ENCODE data around the gene RDH5.

The RDH5 gene

DNA sequence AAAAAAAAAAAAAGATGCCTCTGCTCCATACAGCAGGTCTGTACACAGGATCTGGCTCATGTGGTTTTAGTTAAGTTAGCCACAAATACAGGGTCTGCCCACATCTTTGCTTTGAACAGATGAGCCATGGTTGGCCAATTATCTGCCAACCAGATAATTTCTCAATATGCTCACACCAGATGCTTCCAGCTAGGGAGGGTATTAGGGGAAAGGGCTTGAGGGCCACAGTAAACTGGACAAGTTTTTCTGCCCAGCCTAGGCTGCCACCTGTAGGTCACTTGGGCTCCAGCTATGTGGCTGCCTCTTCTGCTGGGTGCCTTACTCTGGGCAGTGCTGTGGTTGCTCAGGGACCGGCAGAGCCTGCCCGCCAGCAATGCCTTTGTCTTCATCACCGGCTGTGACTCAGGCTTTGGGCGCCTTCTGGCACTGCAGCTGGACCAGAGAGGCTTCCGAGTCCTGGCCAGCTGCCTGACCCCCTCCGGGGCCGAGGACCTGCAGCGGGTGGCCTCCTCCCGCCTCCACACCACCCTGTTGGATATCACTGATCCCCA, 776 bp downstream of the RDH5 start:
- peaks cover 6% of the 10 kb centered on the region; the same call in 1 of the 2 replicates for H3F3A ChIP-seq (ENCODE audit: control insufficient read depth, insufficient read depth)
- H3K36me3 ChIP-seq (ENCODE audit: control insufficient read depth, low read length), result peaks cover 36% of the 10 kb centered on the region
- H3K27me3 ChIP-seq (ENCODE audit: control insufficient read depth, low read length), result no peaks in the 10 kb centered on the region
- peaks cover 19% of the 10 kb centered on the region for H3K79me2 ChIP-seq (ENCODE audit: control insufficient read depth, low read length)
- H3K4me1 ChIP-seq (ENCODE audit: control insufficient read depth, low read length), result peaks cover 28% of the 10 kb centered on the region
- no peak overlapping the region for H3K4me3 ChIP-seq (ENCODE audit: low read length)
- no peaks in the 10 kb centered on the region for H3K9me3 ChIP-seq (ENCODE audit: control insufficient read depth, insufficient read depth, low read length)
- no peak overlapping the region for H3K27ac ChIP-seq (ENCODE audit: low read depth, low read length)
- H3K4me2 ChIP-seq (ENCODE audit: low read length), result no peak overlapping the region
- no peaks in the 10 kb centered on the region for H3K9me2 ChIP-seq (replicated peaks; ENCODE audit: control insufficient read depth, low read length)
- peak; percentile 24 for TF ChIP-seq CTCF (IDR thresholded peaks at IDR 0.05; ENCODE audit: low read depth, low read length, poor library complexity, severe bottlenecking)
- no peak for TF ChIP-seq EZH2phosphoT487 (IDR thresholded peaks at IDR 0.05; ENCODE audit: borderline replicate concordance, low read length)
- H4K20me1 ChIP-seq (ENCODE audit: control insufficient read depth, insufficient read depth, low read depth, low read length), result no peaks in the 10 kb centered on the region

- Histone ChIP-seq H3K4me3 (ENCODE audit: low read length) (no peak overlapping the region), H3F3A (ENCODE audit: control insufficient read depth, insufficient read depth) (peaks cover 6% of the 10 kb centered on the region; the same call in 1 of the 2 replicates), H3K27me3 (ENCODE audit: control insufficient read depth, low read length) (no peaks in the 10 kb centered on the region), H3K4me2 (ENCODE audit: low read length) (no peak overlapping the region), H3K27ac (ENCODE audit: low read depth, low read length) (no peak overlapping the region), H3K79me2 (ENCODE audit: control insufficient read depth, low read length) (peaks cover 16% of the 10 kb centered on the region), H3K36me3 (ENCODE audit: control insufficient read depth, low read length) (peaks cover 38% of the 10 kb centered on the region), H3K9me3 (ENCODE audit: control insufficient read depth, insufficient read depth, low read length) (no peaks in the 10 kb centered on the region), H4K20me1 (ENCODE audit: control insufficient read depth, insufficient read depth, low read depth, low read length) (no peaks in the 10 kb centered on the region), H3K4me1 (ENCODE audit: control insufficient read depth, low read length) (peaks cover 28% of the 10 kb centered on the region), H3K9me2 (replicated peaks; ENCODE audit: control insufficient read depth, low read length) (no peaks in the 10 kb centered on the region)
- TF ChIP-seq EZH2phosphoT487 (IDR thresholded peaks at IDR 0.05; ENCODE audit: borderline replicate concordance, low read length) (no peak), CTCF (IDR thresholded peaks at IDR 0.05; ENCODE audit: low read depth, low read length, poor library complexity, severe bottlenecking) (no peak)
Measured at GRCh38 chr12:55721601-55722213, 1.5 kb downstream of the RDH5 start.

GRCh38 chr12:55722948-55723347, 2.8 kb downstream of the RDH5 start:
- no peaks in the 10 kb centered on the region for H3K9me2 ChIP-seq (replicated peaks; ENCODE audit: control insufficient read depth, low read length)
- H3K4me1 ChIP-seq (ENCODE audit: control insufficient read depth, low read length), result peaks cover 20% of the 10 kb centered on the region
- no peak overlapping the region for H3K27ac ChIP-seq (ENCODE audit: low read depth, low read length)
- peaks cover 6% of the 10 kb centered on the region; the same call in 1 of the 2 replicates for H3F3A ChIP-seq (ENCODE audit: control insufficient read depth, insufficient read depth)
- H3K36me3 ChIP-seq (ENCODE audit: control insufficient read depth, low read length), result peaks cover 39% of the 10 kb centered on the region
- no peak overlapping the region for H3K4me3 ChIP-seq (ENCODE audit: low read length)
- H3K27me3 ChIP-seq (ENCODE audit: control insufficient read depth, low read length), result no peaks in the 10 kb centered on the region
- no peak overlapping the region for H3K4me2 ChIP-seq (ENCODE audit: low read length)
- no peaks in the 10 kb centered on the region for H3K9me3 ChIP-seq (ENCODE audit: control insufficient read depth, insufficient read depth, low read length)
- no peak for TF ChIP-seq CTCF (IDR thresholded peaks at IDR 0.05; ENCODE audit: low read depth, low read length, poor library complexity, severe bottlenecking)
- TF ChIP-seq EZH2phosphoT487 (IDR thresholded peaks at IDR 0.05; ENCODE audit: borderline replicate concordance, low read length), result no peak
- no peaks in the 10 kb centered on the region for H4K20me1 ChIP-seq (ENCODE audit: control insufficient read depth, insufficient read depth, low read depth, low read length)
- H3K79me2 ChIP-seq (ENCODE audit: control insufficient read depth, low read length), result peaks cover 7% of the 10 kb centered on the region

Measured in DOHH2 (cell line).